H9 (cell line): ENCODE measurements around the gene SMURF1. TPM values are rescaled to one million over a fixed set of nuclear protein-coding genes. Genes with fewer than 3 reads are reported as not detected.

Source experiments
- DNase-seq: peaks from one replicate; pipeline ENCODE4 v3.0.0-alpha.2; 2017
- H2AFZ ChIP-seq: one replicate; pipeline ENCODE4 v1.6.1; 2013; ENCODE audit warnings: mild to moderate bottlenecking, low read length, control low read depth, moderate library complexity
- H2AK5ac ChIP-seq: 2 replicates; pipeline ENCODE4 v1.6.1; 2013; ENCODE audit warnings: low read length, control low read depth, mixed read lengths; ENCODE audit not compliant: insufficient read length
- H2BK120ac ChIP-seq: one replicate; pipeline ENCODE4 v1.6.1; 2013; ENCODE audit warnings: low read depth, mild to moderate bottlenecking, low read length, control low read depth, inconsistent platforms; ENCODE audit not compliant: poor library complexity, severe bottlenecking
- H2BK12ac ChIP-seq: 2 replicates; pipeline ENCODE4 v1.6.1; 2013; ENCODE audit warnings: low read length, control low read depth, mixed read lengths, low read depth; ENCODE audit not compliant: insufficient read length
- H2BK15ac ChIP-seq: 2 replicates; pipeline ENCODE4 v1.6.1; 2013; ENCODE audit warnings: low read depth, low read length, control low read depth
- H2BK20ac ChIP-seq: one replicate; pipeline ENCODE4 v1.6.1; 2013; ENCODE audit warnings: low read depth, mild to moderate bottlenecking, low read length, control low read depth, inconsistent platforms; ENCODE audit not compliant: poor library complexity, severe bottlenecking
- H2BK5ac ChIP-seq: 2 replicates; pipeline ENCODE4 v1.6.1; 2013; ENCODE audit warnings: low read length, control low read depth, mixed read lengths; ENCODE audit not compliant: insufficient read length
- H3K14ac ChIP-seq: 2 replicates; pipeline ENCODE4 v1.6.1; 2013; ENCODE audit warnings: low read length, control low read depth; ENCODE audit not compliant: insufficient read depth
- H3K18ac ChIP-seq: 2 replicates; pipeline ENCODE4 v1.6.1; 2013; ENCODE audit warnings: low read depth, mild to moderate bottlenecking, mixed read lengths, low read length, control low read depth; ENCODE audit not compliant: insufficient read length
- H3K23ac ChIP-seq: 2 replicates; pipeline ENCODE4 v1.6.1; 2013; ENCODE audit warnings: low read length, control low read depth, mixed read lengths, low read depth; ENCODE audit not compliant: insufficient read length
- H3K23me2 ChIP-seq: 2 replicates; pipeline ENCODE4 v1.6.1; 2013; ENCODE audit warnings: low read depth, mild to moderate bottlenecking, mixed read lengths, low read length, control low read depth; ENCODE audit not compliant: insufficient read length, poor library complexity, severe bottlenecking
- H3K27ac ChIP-seq: 2 replicates; pipeline ENCODE4 v1.5.1; 2013; ENCODE audit warnings: low read length, control low read depth, mixed read lengths, low read depth; ENCODE audit not compliant: insufficient read length
- H3K27me3 ChIP-seq: 2 replicates; pipeline ENCODE4 v1.6.1; 2013; ENCODE audit warnings: low read length, control low read depth, inconsistent platforms; ENCODE audit not compliant: insufficient read depth
- H3K4ac ChIP-seq: 2 replicates; pipeline ENCODE4 v1.6.1; 2013; ENCODE audit warnings: low read depth, mild to moderate bottlenecking, control low read depth, inconsistent platforms, low read length, moderate library complexity
- H3K4me1 ChIP-seq: 2 replicates; pipeline ENCODE4 v1.6.1; 2013; ENCODE audit warnings: low read length, control low read depth, inconsistent platforms; ENCODE audit not compliant: insufficient read depth
- H3K4me2 ChIP-seq: 2 replicates; pipeline ENCODE4 v1.6.1; 2013; ENCODE audit warnings: low read length, control low read depth, mixed read lengths; ENCODE audit not compliant: insufficient read length, insufficient read depth
- H3K56ac ChIP-seq: 2 replicates; pipeline ENCODE4 v1.6.1; 2013; ENCODE audit warnings: low read depth, mild to moderate bottlenecking, mixed read lengths, low read length, control low read depth; ENCODE audit not compliant: insufficient read length
- H3K79me1 ChIP-seq: 2 replicates; pipeline ENCODE4 v1.6.1; 2013; ENCODE audit warnings: low read depth, mild to moderate bottlenecking, moderate library complexity, low read length, control low read depth, inconsistent platforms; ENCODE audit not compliant: insufficient read depth, poor library complexity, severe bottlenecking
- H3K79me2 ChIP-seq: 2 replicates; pipeline ENCODE4 v1.6.1; 2013; ENCODE audit warnings: low read length, control low read depth, inconsistent platforms; ENCODE audit not compliant: insufficient read depth
- H3K9ac ChIP-seq: 2 replicates; pipeline ENCODE4 v1.6.1; 2013; ENCODE audit warnings: low read length, control low read depth, mixed read lengths; ENCODE audit not compliant: insufficient read length; ENCODE audit errors: extremely low read depth
- H3K9me3 ChIP-seq: one replicate; pipeline ENCODE4 v1.6.1; 2013; ENCODE audit warnings: low read depth, low read length, inconsistent platforms; ENCODE audit not compliant: control insufficient read depth
- H3T11ph ChIP-seq: one replicate; pipeline ENCODE4 v1.6.1; 2013; ENCODE audit warnings: mild to moderate bottlenecking, low read length, control low read depth, inconsistent platforms
- H4K20me1 ChIP-seq: one replicate; pipeline ENCODE4 v1.6.1; 2013; ENCODE audit not compliant: control insufficient read depth, insufficient read length, insufficient read depth
- H4K5ac ChIP-seq: 2 replicates; pipeline ENCODE4 v1.6.1; 2013; ENCODE audit warnings: low read depth, mild to moderate bottlenecking, mixed read lengths, low read length, control low read depth; ENCODE audit not compliant: insufficient read length
- H4K8ac ChIP-seq: replicated peaks from 2 replicates; pipeline ENCODE4 v1.6.1; 2013; ENCODE audit warnings: low read length, control low read depth, mixed read lengths, low read depth; ENCODE audit not compliant: insufficient read length
- H4K91ac ChIP-seq: 2 replicates; pipeline ENCODE4 v1.6.1; 2013; ENCODE audit warnings: low read depth, mild to moderate bottlenecking, moderate library complexity, mixed read lengths, low read length, control low read depth; ENCODE audit not compliant: insufficient read length
- H3K27ac Mint-ChIP-seq, 3 experiments: 2 replicates in 2 of 3; 3 replicates in 1 of 3; pipeline ENCODE4 v1.8.0; 2020 to 2021; ENCODE audit warnings: mixed read lengths in 3 of 3, mild to moderate bottlenecking in 1 of 3, moderate library complexity in 1 of 3
- H3K27me3 Mint-ChIP-seq: 2 replicates; pipeline ENCODE4 v1.8.0; 2021; ENCODE audit warnings: low read depth, mild to moderate bottlenecking, moderate library complexity, mixed read lengths
- H3K36me3 Mint-ChIP-seq, 3 experiments: 2 replicates in 2 of 3; 3 replicates in 1 of 3; pipeline ENCODE4 v1.8.0; 2020 to 2021; ENCODE audit warnings: low read depth in 3 of 3, mixed read lengths in 3 of 3; ENCODE audit not compliant: insufficient read depth in 1 of 3
- H3K4me1 Mint-ChIP-seq, 2 experiments: 2 replicates each; pipeline ENCODE4 v1.8.0; 2020; ENCODE audit warnings: mixed read lengths in 2 of 2
- H3K4me3 Mint-ChIP-seq, 2 experiments: 2 replicates in 1 of 2; 3 replicates in 1 of 2; pipeline ENCODE4 v1.8.0; 2020 to 2021; ENCODE audit warnings: mild to moderate bottlenecking in 2 of 2, mixed read lengths in 2 of 2, moderate library complexity in 1 of 2
- H3K9me3 Mint-ChIP-seq, 2 experiments: 2 replicates in 1 of 2; 3 replicates in 1 of 2; pipeline ENCODE4 v1.8.0; 2020; ENCODE audit warnings: mild to moderate bottlenecking in 2 of 2, mixed read lengths in 2 of 2, moderate library complexity in 1 of 2
- WGBS: extraction: QIAGEN DNeasy Blood & Tissue Kit; methylation state at CpG from one replicate; pipeline ENCODE4 v1.1.7; 2013; ENCODE audit warnings: missing lambda C conversion rate, low lambda C conversion rate, mixed read lengths; ENCODE audit not compliant: insufficient read length; ENCODE audit errors: extremely low coverage; 5-methylcytosine and 5-hydroxymethylcytosine counted together
- total RNA-seq: library from RNA; stranded (reverse); gene quantifications from 2 replicates; pipeline ENCODE4 v1.2.1, GENCODE V29; 2021
- TF ChIP-seq, protein P1 (sequence below): fragments of 200-600 bp; sonication (generic); conservative IDR thresholded peaks from 3 replicates; pipeline ENCODE4 v1.8.0; 2021; ENCODE audit warnings: antibody characterized with exemption, mild to moderate bottlenecking

Gene SMURF1
- total RNA-seq, 1 experiment from 2014 or later, result 29.4 TPM

DNA sequence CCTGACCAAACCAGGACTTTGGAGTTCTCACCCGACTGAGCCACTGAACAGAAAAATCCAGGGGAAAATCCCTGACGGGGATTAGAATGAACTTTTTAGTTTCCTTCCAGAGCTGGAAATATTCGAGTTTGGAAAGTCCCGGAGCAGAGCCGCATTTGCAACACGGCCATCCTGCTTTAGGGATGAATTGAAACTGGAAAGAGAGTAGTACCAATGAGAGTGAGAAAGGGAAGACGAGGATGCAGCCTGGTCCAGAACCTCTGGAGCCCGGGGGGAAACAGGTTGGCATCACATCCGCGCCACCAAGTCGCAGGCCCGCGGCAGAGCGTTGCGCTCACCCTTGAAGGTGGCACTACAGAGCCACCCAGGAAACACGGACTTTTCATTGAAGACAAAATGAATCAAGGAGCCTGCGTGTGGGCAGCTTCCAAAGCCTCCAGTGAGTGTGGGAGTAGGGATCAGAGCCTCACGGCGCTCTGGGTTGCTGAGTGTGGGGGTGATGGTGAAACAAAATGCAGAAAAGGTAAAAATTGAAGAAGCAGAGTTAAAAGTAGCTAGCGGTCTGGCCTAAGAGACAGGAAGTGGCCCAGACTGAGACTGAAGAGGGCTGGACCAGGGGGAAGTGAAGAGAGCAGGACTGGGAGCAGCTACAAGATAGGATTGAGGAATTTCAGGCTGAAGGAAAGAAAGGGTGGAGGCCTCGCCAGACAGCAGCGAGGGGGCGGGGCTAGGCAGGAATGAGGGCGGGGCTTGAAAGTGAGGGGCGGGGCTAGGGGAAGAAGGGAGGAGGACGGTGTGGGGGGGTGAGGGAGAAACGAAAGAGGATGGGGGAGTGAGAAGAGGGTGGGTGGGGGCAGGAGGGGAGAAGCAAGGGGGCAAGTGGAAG, 1.8 kb downstream of the SMURF1 start:
- Mint-ChIP-seq H3K4me1 (peaks cover 55 to 58% of the 10 kb centered on the region in 2 experiments), H3K27me3 (no peaks in the 10 kb centered on the region), H3K27ac (peak overlapping the region; percentile 94 to 98 (median 95)), H3K9me3 (no peaks in the 10 kb centered on the region; a peak in 1 of 5 replicates), H3K4me3 (peak overlapping the region; percentile 69 to 84), H3K36me3 (peaks cover 0 to 5% (median 4%) of the 10 kb centered on the region in 3 experiments; a peak in 4 of 7 replicates)
- no peak overlapping the region for H2AFZ ChIP-seq
- H2BK5ac ChIP-seq, result no peak overlapping the region
- TF ChIP-seq, protein P1, sequence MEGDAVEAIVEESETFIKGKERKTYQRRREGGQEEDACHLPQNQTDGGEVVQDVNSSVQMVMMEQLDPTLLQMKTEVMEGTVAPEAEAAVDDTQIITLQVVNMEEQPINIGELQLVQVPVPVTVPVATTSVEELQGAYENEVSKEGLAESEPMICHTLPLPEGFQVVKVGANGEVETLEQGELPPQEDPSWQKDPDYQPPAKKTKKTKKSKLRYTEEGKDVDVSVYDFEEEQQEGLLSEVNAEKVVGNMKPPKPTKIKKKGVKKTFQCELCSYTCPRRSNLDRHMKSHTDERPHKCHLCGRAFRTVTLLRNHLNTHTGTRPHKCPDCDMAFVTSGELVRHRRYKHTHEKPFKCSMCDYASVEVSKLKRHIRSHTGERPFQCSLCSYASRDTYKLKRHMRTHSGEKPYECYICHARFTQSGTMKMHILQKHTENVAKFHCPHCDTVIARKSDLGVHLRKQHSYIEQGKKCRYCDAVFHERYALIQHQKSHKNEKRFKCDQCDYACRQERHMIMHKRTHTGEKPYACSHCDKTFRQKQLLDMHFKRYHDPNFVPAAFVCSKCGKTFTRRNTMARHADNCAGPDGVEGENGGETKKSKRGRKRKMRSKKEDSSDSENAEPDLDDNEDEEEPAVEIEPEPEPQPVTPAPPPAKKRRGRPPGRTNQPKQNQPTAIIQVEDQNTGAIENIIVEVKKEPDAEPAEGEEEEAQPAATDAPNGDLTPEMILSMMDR, result no peak
- peak overlapping the region; percentile 28 for H3K9ac ChIP-seq
- peak overlapping the region; percentile 57 for H3K27ac ChIP-seq
- no peak overlapping the region for H3K4ac ChIP-seq
- H3T11ph ChIP-seq, result no peak overlapping the region
- DNase-seq, result peak; percentile 77
- no peak overlapping the region for H2BK15ac ChIP-seq
- H3K27me3 ChIP-seq, result no peaks in the 10 kb centered on the region
- no peak overlapping the region for H4K91ac ChIP-seq
- H3K14ac ChIP-seq, result no peak overlapping the region; the same call in 1 of the 2 replicates
- no peak overlapping the region for H3K56ac ChIP-seq
- H2BK20ac ChIP-seq, result no peak overlapping the region
- WGBS, result no CpG with 5 or more reads among the region's 27 CpGs
- no peak overlapping the region for H3K18ac ChIP-seq
- H2BK12ac ChIP-seq, result no peak overlapping the region
- peaks cover 9% of the 10 kb centered on the region for H3K23me2 ChIP-seq
- H4K8ac ChIP-seq, result no peak overlapping the region
- H2AK5ac ChIP-seq, result no peak overlapping the region
- H3K79me2 ChIP-seq, result peaks cover 13% of the 10 kb centered on the region; the same call in 1 of the 2 replicates
- H2BK120ac ChIP-seq, result no peak overlapping the region
- no peaks in the 10 kb centered on the region for H4K20me1 ChIP-seq
- H3K9me3 ChIP-seq, result no peaks in the 10 kb centered on the region
- H3K4me2 ChIP-seq, result peak overlapping the region; percentile 44
- 0 out of 2 replicates have a peak, but pooled peaks cover 1% of the 10 kb centered on the region for H3K4me1 ChIP-seq
- no peaks in the 10 kb centered on the region for H3K79me1 ChIP-seq
- no peak overlapping the region for H4K5ac ChIP-seq
- no peak overlapping the region for H3K23ac ChIP-seq
